Cardiac muscle cell (in vitro differentiated cells and primary cell): ENCODE measurements around the gene TRIP12. TPM values are rescaled to one million over a fixed set of nuclear protein-coding genes. Genes with fewer than 3 reads are reported as not detected.
"Not testable (repeated sequence)": the region's sequence is repeated elsewhere in the genome, so short reads cannot be mapped to it uniquely, and the experiment has no call there.

Source experiments
- DNase-seq, 2 donors: peaks; one replicate each; pipeline versions ENCODE4 v3.0.0 to v3.0.0-alpha.2; 2010 to 2017; ENCODE audit warnings: low read depth in 1 of 2, low spot score in 1 of 2
- H3K27ac ChIP-seq: fragments of 200-600 bp; sonication (generic); 2 replicates; pipeline ENCODE4 v1.5.1; 2016
- H3K27me3 ChIP-seq: fragments of 200-600 bp; sonication (generic); 2 replicates; pipeline ENCODE4 v1.6.0; 2016; ENCODE audit warnings: control low read depth
- H3K36me3 ChIP-seq: fragments of 200-600 bp; sonication (generic); 2 replicates; pipeline ENCODE4 v1.5.1; 2016; ENCODE audit warnings: control low read depth
- H3K4me1 ChIP-seq: fragments of 200-600 bp; sonication (generic); 2 replicates; pipeline ENCODE4 v1.8.1; 2017; ENCODE audit warnings: low read depth, mild to moderate bottlenecking, mixed run types
- H3K4me3 ChIP-seq: fragments of 200-600 bp; sonication (generic); 2 replicates; pipeline ENCODE4 v1.5.1; 2016; ENCODE audit warnings: mild to moderate bottlenecking
- H3K9me3 ChIP-seq: fragments of 200-600 bp; sonication (generic); 2 replicates; pipeline ENCODE4 v1.5.1; 2017; ENCODE audit warnings: low read depth, mild to moderate bottlenecking, control low read depth
- CTCF ChIP-seq: IDR thresholded peaks from 2 replicates; pipeline ENCODE4 v1.5.1; 2012; ENCODE audit warnings: low read depth, mild to moderate bottlenecking, low read length
- polyA plus RNA-seq: library from polyadenylated mRNA; unstranded; fragments of >200 nt; fragmentation: Nextera tagmentation; extraction: Ambion mirVana; gene quantifications from 2 replicates; pipeline ENCODE4 v1.2.1, GENCODE V29; 2016
- total RNA-seq: library from RNA; depleted of rRNA; stranded (reverse); fragments of >200 nt; gene quantifications from 2 replicates; pipeline ENCODE4 v1.2.3, GENCODE V29; 2016

TRIP12 gene
- total and polyA plus RNA-seq, 2 experiments from 2014 or later = 57.5 to 190 TPM

GRCh38 chr2:229838729-229839128, 83.1 kb downstream of the TRIP12 start:
- no peak overlapping the region for H3K4me3 ChIP-seq
- no peaks in the 10 kb centered on the region for H3K27me3 ChIP-seq
- H3K9me3 ChIP-seq = no peaks in the 10 kb centered on the region
- no peak overlapping the region for H3K27ac ChIP-seq
- TF ChIP-seq CTCF = no peak
- no peaks in the 10 kb centered on the region for H3K4me1 ChIP-seq
- no peak for DNase-seq
- H3K36me3 ChIP-seq = peaks cover 17% of the 10 kb centered on the region

GRCh38 chr2:229836847-229837246, 85.0 kb downstream of the TRIP12 start:
- TF ChIP-seq CTCF = no peak
- H3K4me1 ChIP-seq = peaks cover 6% of the 10 kb centered on the region
- H3K36me3 ChIP-seq = peaks cover 17% of the 10 kb centered on the region
- DNase-seq = no peak
- H3K4me3 ChIP-seq = no peak overlapping the region
- H3K9me3 ChIP-seq = no peaks in the 10 kb centered on the region
- H3K27ac ChIP-seq = no peak overlapping the region
- no peaks in the 10 kb centered on the region for H3K27me3 ChIP-seq

- H3K27ac ChIP-seq = no peak overlapping the region
Observed at GRCh38 chr2:229835596-229836283, 86.1 kb downstream of the TRIP12 start.

GRCh38 chr2:229834368-229834767, 87.4 kb downstream of the TRIP12 start:
- H3K27me3 ChIP-seq, H3K9me3 ChIP-seq, H3K36me3 ChIP-seq, H3K27ac ChIP-seq, H3K4me3 ChIP-seq, H3K4me1 ChIP-seq: not testable (repeated sequence)
- DNase-seq = peak in 1 of 2 donors; percentile 17

More at GRCh38 chr2:229835596-229836283, 86.1 kb downstream of the TRIP12 start:
- DNase-seq = peak in 1 of 2 donors; percentile 12
- peaks cover 6% of the 10 kb centered on the region for H3K4me1 ChIP-seq
- no peak for TF ChIP-seq CTCF
- no peak overlapping the region for H3K4me3 ChIP-seq
- H3K9me3 ChIP-seq = no peaks in the 10 kb centered on the region
- no peaks in the 10 kb centered on the region for H3K27me3 ChIP-seq
- peaks cover 15% of the 10 kb centered on the region for H3K36me3 ChIP-seq

- H3K27me3 ChIP-seq = no peaks in the 10 kb centered on the region
- no peak for DNase-seq
Observed at GRCh38 chr2:229832510-229832898, 89.3 kb downstream of the TRIP12 start.

More at GRCh38 chr2:229832510-229832898, 89.3 kb downstream of the TRIP12 start:
- Histone ChIP-seq H3K4me3 (no peak overlapping the region), H3K4me1 (peaks cover 9% of the 10 kb centered on the region), H3K27ac (peak overlapping the region; percentile 11), H3K36me3 (peaks cover 18% of the 10 kb centered on the region), H3K9me3 (no peaks in the 10 kb centered on the region)
- TF ChIP-seq CTCF = no peak
